Activated T-helper 1 cell treated with anti-CD3 and anti-CD28 coated beads, Interleukin-2, amount 50 U/mL, for 16 hours (primary cell): ENCODE results near the gene EFR3B.
"Not testable (repeated sequence)": the region's sequence is repeated elsewhere in the genome, so short reads cannot be mapped to it uniquely, and the experiment has no call there.

Experiments used
- DNase-seq, 2 donors: peaks; one replicate each; pipeline ENCODE4 v3.0.0-alpha.2; 2020; ENCODE audit warnings: low read depth in 1 of 2, low spot score in 1 of 2

Gene EFR3B

DNA sequence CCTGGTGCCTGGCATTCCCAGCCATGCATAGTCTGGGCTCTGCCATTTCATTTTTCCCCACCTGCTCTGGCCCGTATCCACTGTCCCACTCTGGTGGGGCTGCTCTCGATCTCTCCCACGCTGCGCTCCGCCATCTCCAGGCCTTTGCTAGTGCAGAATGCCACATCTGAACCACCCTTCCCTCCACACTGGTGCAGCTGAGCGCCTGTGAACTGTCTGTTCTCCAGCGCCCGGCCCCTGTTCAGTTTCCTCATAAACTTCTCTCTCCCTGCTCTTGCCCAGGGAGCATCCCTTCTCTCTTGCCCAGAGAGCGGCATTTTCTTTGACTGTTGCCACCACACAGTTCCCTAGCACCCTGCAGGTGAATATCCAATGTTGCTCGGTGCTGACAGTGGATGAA lies 105.0 kb downstream of the EFR3B start:
- no peak for DNase-seq

DNA sequence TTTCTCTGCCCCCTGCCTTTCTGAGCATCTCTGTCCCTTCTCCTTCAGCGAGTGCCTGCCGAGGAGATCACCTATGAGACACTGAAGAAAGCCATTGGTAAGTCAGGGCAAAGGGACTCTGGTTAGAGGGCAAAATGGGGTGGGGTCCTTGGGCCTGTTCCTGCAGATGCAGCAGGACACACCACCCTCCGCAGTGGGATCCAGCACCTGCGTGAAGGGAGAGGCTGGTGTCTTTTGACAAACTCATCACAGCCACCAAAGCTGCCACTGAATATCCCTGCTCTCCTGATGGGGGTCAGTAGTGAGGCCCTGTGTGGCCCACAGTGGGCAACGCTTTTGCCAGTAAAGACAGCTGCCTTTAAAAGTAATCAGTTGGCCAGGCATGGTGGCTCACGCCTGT lies 107.8 kb downstream of the EFR3B start:
- no peak for DNase-seq

DNA sequence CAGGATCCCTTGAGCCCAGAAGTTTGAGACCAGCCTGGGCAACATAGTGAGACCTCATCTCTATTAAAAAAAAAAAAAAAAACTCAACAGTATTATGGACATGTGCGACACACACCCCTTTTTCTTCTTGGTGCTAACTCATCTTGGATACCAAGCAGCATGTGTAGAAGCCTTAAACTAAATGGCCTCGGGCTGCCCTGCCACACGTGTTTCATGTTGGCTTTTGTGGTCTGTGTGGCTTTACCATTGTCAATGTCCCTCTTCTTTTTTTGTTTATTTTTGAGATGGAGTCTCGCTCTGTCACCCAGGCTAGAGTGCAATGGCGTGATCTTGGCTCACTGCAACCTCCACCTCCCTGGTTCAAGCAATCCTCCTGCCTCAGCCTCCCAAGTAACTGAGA lies 109.1 kb downstream of the EFR3B start:
- not testable (repeated sequence) for DNase-seq

DNA sequence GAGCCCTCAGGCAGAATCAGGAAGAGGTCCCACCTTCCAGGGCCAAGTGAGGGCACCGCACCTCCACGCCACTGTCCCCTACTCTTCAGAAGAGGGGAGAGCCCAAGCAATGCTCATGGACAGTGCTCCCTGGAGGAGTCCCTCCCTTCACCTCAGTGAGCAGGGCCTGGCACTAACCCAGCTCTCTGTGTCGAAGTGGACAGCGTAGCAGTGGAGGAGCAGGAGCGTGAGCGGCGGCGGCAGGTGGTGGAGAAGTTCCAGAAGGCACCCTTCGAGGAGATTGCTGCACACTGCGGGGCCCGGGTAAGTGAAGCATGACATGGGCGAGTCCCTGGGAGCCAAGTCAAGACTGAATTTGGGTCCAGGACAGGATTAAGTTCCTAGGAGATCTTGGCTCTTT lies 109.8 kb downstream of the EFR3B start:
- DNase-seq, result no peak

DNA sequence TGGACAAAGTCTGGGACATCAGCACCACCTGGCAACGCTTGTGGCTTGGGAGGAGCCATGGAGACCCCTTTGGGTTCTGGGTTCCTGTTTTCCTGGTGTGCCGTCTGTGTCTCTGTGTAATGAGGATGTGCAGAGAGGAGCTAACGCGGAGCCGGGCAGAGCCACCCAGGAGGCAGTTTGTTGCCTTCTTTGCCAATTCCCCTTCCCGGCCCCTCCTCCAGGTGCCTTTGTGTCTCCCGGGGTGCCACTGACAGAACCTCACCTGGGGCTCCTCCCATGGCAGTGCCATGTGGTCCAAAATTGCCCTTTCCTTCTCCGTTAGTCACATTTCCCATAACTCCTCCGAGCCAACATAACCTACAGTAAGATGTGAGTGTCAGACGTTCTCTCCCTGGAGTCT lies 113.5 kb downstream of the EFR3B start:
- no peak for DNase-seq

DNA sequence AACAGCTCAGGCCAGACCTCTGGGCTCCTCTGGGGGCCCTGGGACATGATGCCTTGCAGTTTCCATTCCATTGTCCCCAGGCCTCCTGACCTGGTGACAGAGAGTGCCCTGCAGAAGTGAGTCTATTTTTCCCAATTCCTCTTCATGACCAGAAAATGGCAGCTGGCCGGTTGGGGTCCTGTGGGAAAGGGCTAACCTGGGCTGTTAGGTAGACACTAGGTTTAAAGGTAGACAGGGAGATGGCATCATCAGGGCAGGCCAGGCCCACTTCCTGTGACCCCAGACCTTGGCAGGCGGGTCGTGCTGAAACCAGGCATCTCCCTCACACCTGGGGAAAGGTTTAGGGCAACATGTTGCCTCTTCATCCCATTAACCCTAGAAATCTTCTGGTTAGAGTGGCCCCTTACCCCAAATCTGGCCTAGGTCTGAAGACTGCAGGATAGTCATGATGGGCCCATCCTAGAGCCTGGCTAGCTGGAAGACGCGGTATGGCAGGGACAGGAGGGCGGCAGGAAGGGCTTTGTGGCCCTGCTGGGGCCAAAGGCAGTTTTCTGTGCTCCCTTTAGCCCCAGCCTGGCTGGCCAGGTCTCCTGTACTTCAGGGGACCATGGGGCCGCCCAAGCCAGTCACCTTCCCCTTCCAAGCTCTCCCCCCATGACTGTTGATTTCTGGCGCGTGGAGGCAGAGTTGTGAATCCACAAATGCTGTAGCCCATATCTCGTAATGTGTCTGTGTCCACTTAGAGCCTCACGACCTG lies 116.4 kb downstream of the EFR3B start:
- no peak for DNase-seq

DNA sequence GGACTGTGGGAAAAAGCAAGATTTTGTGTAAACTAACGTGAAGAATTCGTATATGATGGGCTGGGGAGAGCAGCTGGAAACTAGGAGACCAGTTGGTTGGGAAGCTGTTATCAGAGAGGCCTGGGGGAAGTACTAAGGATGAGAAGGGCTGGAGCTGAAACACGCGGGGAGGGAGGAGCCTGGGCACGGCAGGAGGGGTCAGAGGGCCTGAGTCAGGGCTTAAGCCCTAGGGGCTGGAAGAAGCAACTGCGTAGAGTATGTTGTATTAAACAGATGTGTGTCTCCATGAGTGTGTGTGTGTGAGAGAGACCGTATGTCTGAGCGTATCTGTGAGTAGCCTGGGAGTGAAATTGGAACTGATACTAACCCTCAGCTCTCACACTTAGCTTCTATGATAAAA lies 118.1 kb downstream of the EFR3B start:
- no peak for DNase-seq

DNA sequence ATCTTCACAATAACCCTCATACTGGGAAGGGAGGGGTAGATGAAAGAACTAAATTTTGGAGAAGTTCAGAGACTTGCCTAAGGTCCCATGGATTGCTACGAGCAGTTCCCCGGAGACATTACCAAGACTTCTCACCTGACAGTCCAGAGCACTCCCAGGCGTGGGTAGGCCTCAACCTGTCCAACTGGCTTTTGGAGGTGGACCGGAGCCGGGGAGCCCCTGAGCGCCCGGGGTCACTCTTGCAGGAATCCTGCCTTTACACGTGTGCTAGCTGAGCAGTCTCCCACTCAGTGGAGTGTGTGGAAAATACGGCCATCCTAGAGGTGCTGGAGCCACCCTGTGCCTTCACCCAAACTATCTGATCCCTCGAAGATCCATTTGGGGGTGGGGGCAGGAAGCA lies 118.5 kb downstream of the EFR3B start:
- no peak for DNase-seq

DNA sequence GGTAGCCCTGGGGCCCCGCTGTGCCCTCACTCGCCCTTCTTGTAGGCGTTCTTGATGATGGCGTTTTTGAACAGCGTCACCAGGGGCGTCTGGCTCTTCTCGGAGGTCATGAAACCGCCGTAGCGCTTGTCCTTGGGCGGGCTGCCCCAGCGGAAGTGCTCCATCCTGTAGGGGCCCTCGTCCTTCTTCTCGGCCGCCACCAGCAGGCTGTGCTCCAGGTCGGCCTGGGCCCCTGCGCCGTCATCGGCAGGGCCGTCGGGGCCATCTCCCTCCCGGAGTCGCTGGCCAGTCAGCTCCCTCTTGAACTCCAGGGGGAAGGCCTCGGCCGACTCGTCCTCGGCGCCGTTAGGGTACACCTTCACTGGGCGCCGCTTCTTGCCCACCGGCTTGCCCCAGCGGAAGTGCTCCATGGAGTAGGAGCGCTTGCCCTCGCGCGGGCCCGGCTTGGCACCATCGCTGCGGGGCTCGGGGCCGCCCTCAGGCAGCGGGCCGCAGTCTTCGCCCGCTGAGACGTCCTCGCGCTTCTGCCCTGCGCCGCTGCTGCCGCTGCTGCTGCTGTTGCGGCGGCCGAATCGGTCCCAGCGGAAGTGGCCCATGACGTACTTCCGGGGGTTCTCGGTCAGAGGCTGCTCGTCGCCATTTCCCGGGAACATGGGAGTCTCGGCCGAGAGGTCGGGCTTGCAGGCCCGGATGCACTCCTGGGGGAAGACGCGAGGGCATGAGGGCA lies 119.3 kb downstream of the EFR3B start:
- DNase-seq, result peak; percentile 35 to 52

DNA sequence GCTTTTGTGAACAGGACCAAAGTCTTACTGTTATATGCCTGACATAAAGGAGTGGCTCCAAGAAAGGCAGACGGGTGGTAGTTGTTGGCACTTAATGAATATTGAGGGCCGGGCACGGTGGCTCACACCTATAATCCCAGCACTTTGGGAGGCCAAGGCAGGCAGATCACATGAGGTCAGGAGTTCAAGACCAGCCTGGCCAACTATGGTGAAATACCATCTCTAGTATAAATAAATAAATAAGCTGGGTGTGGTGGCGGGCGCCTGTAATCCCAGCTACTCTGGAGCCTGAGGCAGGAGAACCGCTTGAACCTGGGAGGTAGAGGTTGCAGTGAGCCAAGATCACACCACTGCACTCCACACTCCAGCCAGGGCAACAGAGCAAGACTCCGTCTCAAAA lies 120.2 kb downstream of the EFR3B start:
- DNase-seq, result not testable (repeated sequence)

DNA sequence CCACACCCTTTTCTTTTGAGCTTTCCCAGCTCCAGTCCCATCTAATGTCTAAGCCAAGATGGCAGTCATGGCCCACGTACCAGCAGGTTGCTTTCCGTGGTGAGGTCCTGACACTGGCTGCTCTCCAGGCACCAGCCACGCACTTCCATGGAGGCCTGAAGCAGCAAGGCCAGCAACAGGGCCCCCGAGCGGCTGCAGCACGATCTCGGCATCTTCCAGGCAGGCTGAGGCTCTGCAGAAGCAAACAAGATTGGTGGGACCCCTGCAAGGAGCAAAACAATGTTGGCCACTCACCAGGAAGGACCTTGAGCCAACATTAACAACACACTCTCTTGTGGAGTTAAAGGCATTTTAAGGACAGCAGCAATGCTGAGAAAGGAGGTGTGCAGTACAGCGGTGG lies 122.7 kb downstream of the EFR3B start:
- no peak for DNase-seq

DNA sequence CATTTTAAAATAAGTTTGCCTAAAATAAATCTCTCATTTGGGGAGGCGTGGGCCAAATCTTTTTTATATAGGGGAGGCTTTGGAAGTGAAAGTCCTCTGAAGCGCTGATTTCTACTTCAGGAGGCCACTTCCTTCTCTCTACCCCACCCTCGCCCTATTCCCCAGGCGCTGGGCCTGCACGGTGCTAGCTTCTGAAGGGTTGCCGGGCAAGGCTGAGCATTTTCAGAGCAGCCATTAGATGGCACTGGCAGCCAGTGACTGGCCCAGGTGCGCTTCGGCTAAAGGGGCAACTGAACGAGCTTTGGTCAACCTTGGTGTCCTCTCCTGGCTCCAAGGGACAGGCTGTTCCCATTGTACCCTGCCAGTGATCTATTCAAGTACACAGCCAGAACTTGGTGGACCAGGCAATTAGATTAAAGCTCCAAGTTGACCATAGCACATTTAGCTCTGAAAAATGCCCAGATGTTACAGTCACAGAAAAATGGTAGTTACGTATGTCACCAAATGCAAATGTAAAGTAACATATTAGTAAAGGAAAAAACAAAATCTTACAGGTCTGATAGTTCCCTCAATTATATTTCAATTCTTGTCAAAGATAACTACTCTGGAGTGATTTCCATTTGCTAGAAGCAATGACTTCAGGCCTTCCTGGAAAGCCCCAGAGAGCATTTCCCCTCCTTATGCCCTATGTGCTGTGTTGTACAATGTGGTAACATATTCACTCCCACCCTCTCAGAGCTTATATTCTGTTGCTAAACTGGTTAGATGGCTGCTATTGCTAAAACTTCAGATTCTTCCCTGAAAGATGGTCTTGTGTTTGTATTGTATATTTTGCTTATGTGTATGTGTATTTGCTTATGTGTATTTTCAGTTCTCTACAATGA lies 124.4 kb downstream of the EFR3B start:
- no peak for DNase-seq

DNA sequence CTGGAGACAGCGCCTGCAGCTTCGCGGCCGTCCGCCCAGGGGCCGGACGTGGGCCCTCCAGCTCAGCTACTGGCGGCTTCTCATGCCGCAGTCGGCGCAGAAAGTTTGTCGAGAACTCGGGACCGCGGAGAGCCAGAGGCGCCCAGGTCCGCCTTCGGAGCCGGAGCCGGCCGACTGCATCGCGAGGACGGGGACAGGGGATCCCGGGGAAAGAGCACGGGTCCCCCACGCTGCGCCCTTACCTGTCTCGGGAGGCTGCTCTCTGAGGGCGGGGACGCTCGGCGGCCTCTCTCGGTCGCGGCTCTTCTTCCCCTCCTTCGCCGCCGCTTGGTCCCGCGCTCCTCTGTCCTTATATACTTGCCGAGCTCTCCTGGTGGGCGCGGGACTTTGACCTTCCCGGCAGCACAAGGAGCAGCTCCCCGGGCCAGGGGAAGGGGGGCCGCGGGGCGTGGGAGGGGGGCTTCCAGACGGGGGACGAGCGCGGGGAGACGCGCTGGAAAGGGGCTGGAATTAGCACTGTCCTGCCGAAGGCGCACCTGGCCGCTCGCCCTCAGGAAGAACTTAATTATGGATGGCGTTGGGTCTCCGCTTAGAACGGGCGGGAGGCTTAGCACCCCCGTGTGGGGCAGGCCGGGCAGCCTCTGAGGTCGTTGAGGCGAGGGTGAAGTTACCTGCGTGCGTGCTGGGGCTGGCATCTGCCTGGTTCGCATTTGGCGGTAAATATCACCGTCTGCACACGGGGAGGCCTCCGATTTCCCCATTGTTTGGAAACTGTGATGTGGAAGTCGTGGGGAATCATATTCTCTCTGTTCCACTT lies 126.6 kb downstream of the EFR3B start, which contains the start of gene POMC:
POMC (minus strand) TSS at position 325 of the 817 bp plus-strand sequence. CDS start 3,808 bp downstream, outside the sequence.
- DNase-seq, result no peak

DNA sequence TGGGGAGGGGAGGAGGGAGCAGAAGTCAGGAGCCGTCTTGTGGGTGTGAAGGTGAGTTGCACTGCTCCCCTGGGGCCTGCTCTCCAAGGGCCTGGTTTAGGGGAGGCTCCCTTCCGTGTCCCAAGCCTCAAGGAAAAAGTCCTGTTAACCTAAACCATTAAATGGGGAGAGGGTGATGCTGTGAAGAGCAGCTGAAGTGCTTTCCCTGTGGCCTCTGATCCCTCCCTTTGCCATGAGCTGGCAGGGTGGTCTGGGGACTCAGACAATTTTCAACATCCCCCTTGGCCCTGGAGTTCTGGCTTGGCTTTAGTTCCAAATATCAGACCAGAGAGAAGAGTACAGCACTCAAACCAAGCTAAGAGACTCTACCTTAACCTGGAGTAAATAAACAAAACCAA lies 127.2 kb downstream of the EFR3B start:
- no peak for DNase-seq

DNA sequence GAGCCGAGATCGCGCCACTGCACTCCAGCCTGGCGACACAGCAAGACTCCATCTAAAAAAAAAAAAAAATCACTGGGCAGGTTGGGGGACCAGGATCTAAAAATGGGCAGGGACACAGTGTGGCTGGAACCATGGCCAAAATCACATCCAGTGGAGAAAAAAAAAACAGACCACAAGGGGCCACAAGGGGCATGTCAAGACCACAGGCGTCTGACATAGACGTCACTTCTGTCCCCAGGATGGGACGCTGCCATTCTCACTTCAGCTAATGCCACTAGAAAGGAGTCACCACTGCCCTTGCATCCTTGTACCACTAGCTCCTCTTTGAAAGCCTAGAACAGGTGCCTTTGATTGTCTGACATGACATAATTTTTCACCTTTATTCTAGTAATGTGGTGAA lies 129.0 kb downstream of the EFR3B start:
- DNase-seq, result no peak

DNA sequence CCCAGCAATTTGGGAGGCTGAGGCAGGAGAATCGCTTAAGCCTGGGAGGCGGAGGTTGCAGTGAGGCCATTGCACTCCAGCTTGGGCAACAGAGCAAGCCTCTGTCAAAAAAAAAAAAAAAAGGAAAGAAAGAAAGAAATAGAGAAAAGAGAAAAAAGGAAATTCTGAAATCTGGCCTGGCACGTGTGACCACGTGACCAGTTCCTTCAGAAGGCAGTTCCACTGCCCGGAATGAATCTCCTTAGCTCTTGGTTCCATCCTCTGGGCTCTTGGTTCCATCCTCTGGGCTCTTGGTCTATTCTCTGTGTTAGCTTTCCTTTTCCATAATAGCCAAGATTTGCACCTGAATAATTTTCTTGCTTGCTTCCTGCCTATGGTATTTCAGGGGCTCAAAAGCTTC lies 131.8 kb downstream of the EFR3B start:
- DNase-seq, result no peak

DNA sequence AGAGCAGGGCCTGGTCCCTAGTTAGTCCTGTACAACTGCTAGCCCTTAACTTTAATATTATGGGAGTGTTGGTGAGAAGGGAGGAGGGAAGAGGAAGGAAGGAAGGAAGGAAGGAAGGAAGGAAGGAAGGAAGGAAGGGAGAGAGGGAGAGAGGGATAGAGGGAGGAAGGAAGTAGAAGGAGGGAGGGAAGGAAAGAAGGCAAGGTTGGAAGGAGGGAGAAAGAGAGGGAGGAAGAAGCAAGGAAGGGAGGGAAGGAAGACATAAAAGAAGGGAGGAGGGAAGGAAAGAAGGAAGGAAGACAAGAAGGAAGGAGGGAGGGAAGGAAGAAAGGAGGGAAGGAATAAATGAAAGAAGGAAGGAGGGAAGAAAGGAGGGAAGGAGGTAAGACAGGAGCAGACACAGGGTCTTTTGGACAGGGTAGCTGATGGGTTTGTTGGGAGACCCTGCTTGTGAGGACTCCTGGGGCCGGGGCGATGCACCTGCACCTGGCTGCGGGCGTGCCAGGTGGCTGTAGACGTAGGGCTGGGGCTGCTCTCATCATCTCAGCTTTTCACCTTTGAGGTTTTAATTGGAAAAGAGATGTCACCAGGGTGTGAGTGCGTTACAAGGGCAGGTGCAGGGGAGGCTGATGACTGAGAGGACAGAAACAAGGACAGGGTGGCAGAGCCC lies 132.5 kb downstream of the EFR3B start:
- DNase-seq, result no peak

DNA sequence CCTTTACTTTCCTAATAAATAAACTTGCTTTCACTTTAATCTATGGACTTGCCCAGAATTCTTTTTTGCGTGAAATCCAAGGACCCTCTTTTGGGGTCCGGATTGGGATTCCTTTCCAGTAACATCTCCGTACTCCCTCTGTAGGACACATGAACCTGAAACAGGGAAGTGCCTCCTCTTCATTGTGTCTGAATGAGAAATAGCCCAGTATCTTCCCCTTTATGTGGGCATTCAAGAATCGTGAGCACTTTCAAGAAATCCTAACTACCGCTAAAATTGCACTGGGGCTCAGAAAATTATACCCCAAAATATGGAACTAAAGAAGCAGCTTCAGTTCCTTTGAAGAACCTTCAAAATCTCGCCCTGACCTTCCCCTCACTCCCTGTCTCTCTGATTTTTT lies 134.3 kb downstream of the EFR3B start:
- DNase-seq, result no peak

DNA sequence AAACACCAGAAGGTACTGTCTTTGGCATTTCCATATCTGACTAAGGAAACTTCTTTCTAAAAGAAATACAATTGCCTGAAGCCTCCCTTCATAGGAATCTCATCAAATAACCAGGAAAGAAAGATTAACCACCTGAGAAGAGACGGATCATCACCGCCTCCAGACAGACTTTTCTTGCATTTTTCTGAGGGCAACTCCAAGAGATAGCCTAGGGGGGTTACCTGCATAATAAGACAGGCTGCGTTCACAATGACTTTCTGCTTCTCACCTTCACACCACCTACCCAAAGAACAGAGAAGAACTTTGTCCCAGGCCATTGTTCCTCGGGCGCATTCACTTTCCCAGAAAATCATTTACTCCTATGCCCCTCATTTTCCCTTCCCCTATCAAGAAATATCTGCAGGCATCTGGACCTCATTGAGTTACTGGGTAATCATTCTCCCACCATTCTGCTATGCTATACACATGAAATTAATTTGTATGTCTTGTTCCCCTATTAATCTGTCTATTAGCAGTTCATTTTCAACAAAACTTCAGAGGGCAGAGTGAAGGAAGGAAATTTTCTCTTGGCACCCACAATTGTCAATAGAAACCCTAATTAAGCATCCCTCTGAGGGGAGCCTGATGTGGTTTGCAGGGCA lies 134.8 kb downstream of the EFR3B start:
- no peak for DNase-seq

DNA sequence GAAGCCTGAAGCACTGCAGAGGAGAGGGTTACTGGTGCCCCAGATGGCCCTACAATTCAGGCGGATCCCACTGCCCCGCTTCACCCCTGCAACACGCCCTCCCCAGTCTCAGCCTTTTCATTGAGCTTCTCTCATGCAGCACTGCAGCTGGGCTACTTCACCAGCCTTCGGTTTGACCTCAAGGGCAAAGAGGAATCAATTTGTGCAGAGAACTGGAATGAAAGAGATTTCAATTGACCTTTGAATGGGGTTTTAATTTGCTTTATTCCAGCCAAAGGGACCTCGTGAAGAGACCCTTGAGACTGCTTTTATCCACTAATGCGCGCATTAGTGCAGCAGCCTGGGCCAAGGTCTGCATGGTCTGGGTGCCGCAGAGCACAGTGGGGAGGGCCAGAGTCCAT lies 135.3 kb downstream of the EFR3B start:
- no peak for DNase-seq
